A549 treated with RU486 at 1 μM for 4 hours (cell line): ENCODE data around the gene ZNF584. TPM values are rescaled to one million over a fixed set of nuclear protein-coding genes. Genes with fewer than 3 reads are reported as not detected.

ENCODE experiments used
- total RNA-seq: library from RNA; stranded (reverse); fragments of 200-300 nt; extraction: Qiagen RNA extraction; gene quantifications from 5 replicates; pipeline ENCODE4 v1.2.3, GENCODE V29; 2022; ENCODE audit warnings: low read depth

The ZNF584 gene
- total RNA-seq = 17.9 to 21.0 TPM (median 19.6 TPM) in 5 replicates

GRCh38 chr19:58408152-58409009 is at the start of gene ZNF584:
TSS of gene ZNF584 (plus strand) at chr19:58408649. CDS start at chr19:58409148, 499 bp downstream.

GRCh38 chr19:58362272-58362994 is 46.0 kb upstream of the ZNF584 start, which contains the start of gene ZNF497:
TSS of gene ZNF497 (minus strand) at chr19:58362751. CDS start at chr19:58357635, 5,116 bp downstream.

GRCh38 chr19:58380662-58381459 is 27.6 kb upstream of the ZNF584 start, which contains the start of gene ZNF837:
TSS of gene ZNF837 (minus strand) at chr19:58381030. CDS start at chr19:58369332, 11,698 bp downstream.

GRCh38 chr19:58386576-58387337 is 21.7 kb upstream of the ZNF584 start, which contains the start of gene RPS5:
TSS of gene RPS5 (plus strand) at chr19:58387269. CDS start at chr19:58388138, 869 bp downstream.

GRCh38 chr19:58395220-58395978 is 13.1 kb upstream of the ZNF584 start, which contains the start of gene RNF225:
TSS of gene RNF225 (plus strand) at chr19:58395656. CDS start at chr19:58396090, 434 bp downstream.

GRCh38 chr19:58439576-58440554 is 31.4 kb downstream of the ZNF584 start, which contains the start of gene ZNF132:
TSS of gene ZNF132 (minus strand) at chr19:58440153. CDS start at chr19:58439821, 332 bp downstream.

GRCh38 chr19:58451358-58452101 is 43.1 kb downstream of the ZNF584 start, which contains the start of gene ZNF324B:
TSS of gene ZNF324B (plus strand) at chr19:58451622. CDS start at chr19:58453702, 2,080 bp downstream.

GRCh38 chr19:58466760-58467589 is 58.5 kb downstream of the ZNF584 start, which contains the start of gene ZNF324:
TSS of gene ZNF324 (plus strand) at chr19:58467080. CDS start at chr19:58469186, 2,106 bp downstream.

Other genes with a start within 250 kb of the ZNF584 start
- 11.6 to 15.7 TPM (median 13.2 TPM) in 5 replicates for gene ZNF274, start 225.6 kb upstream of the ZNF584 start, total RNA-seq
- gene ZNF544, start 179.7 kb upstream of the ZNF584 start, total RNA-seq = 16.8 to 28.0 TPM (median 18.4 TPM) in 5 replicates
- gene ZNF8, start 129.7 kb upstream of the ZNF584 start, total RNA-seq = 0.92 to 1.4 TPM (median 1.2 TPM) in 5 replicates
- gene ERVK3-1, start 103.3 kb upstream of the ZNF584 start, total RNA-seq = 89.1 to 120 TPM (median 93.3 TPM) in 5 replicates
- 2.4 to 3.0 TPM (median 2.6 TPM) in 5 replicates for gene ZSCAN22, start 81.7 kb upstream of the ZNF584 start, total RNA-seq
- gene A1BG, start 55.2 kb upstream of the ZNF584 start, total RNA-seq = 8.1 to 17.1 TPM (median 13.2 TPM) in 5 replicates
- gene ZNF497, start 45.9 kb upstream of the ZNF584 start, total RNA-seq = 0.80 to 1.8 TPM (median 1.5 TPM) in 5 replicates
- 0.79 to 1.8 TPM (median 1.5 TPM) in 5 replicates for gene ZNF837, start 27.6 kb upstream of the ZNF584 start, total RNA-seq
- 2,154 to 2,606 TPM (median 2,462 TPM) in 5 replicates for gene RPS5, start 21.4 kb upstream of the ZNF584 start, total RNA-seq
- gene RNF225, start 13.0 kb upstream of the ZNF584 start, total RNA-seq = 0.23 to 0.63 TPM (median 0.27 TPM) in 3 of 5 replicates, not detected in the others
- gene ZNF132, start 31.5 kb downstream of the ZNF584 start, total RNA-seq = 0.09 to 0.16 TPM (median 0.12 TPM) in 4 of 5 replicates, not detected in the other
- gene ZNF324B, start 43.0 kb downstream of the ZNF584 start, total RNA-seq = 5.4 to 7.6 TPM (median 6.7 TPM) in 5 replicates
- 8.5 to 10.1 TPM (median 9.6 TPM) in 5 replicates for gene ZNF324, start 58.4 kb downstream of the ZNF584 start, total RNA-seq
- 10.8 to 14.0 TPM (median 11.5 TPM) in 5 replicates for gene ZNF446, start 67.7 kb downstream of the ZNF584 start, total RNA-seq
- 20.2 to 31.0 TPM (median 29.2 TPM) in 5 replicates for gene SLC27A5, start 103.3 kb downstream of the ZNF584 start, total RNA-seq
- gene ZBTB45, start 111.2 kb downstream of the ZNF584 start, total RNA-seq = 11.1 to 21.2 TPM (median 17.9 TPM) in 5 replicates
- gene TRIM28, start 135.4 kb downstream of the ZNF584 start, total RNA-seq = 618 to 908 TPM (median 657 TPM) in 5 replicates
- gene CHMP2A, start 146.5 kb downstream of the ZNF584 start, total RNA-seq = 187 to 221 TPM (median 197 TPM) in 5 replicates
- gene UBE2M, start 150.0 kb downstream of the ZNF584 start, total RNA-seq = 139 to 187 TPM (median 143 TPM) in 5 replicates
- 9.0 to 18.1 TPM (median 14.8 TPM) in 5 replicates for gene MZF1, start 164.7 kb downstream of the ZNF584 start, total RNA-seq